HEK293 (cell line): ENCODE data around the gene STAT3.
A peak's percentile ranks its signal among the peaks of the same experiment; 100 is the strongest.

Experiments used
- KLF7 ChIP-seq: fragments of 450-650 bp; formaldehyde crosslinking; IDR thresholded peaks from 2 replicates; pipeline ENCODE4 v1.5.1; 2016; ENCODE audit warnings: missing biosample characterization, missing genetic modification characterization, borderline replicate concordance
- KLF8 ChIP-seq: fragments of 450-650 bp; formaldehyde crosslinking; IDR thresholded peaks from 2 replicates; pipeline ENCODE4 v1.5.1; 2016; ENCODE audit warnings: missing biosample characterization, missing genetic modification characterization
- MYNN ChIP-seq: fragments of 450-650 bp; formaldehyde crosslinking; IDR thresholded peaks from 2 replicates; pipeline ENCODE4 v1.5.1; 2016; ENCODE audit warnings: missing biosample characterization, missing genetic modification characterization, borderline replicate concordance
- MZF1 ChIP-seq: fragments of 450-650 bp; formaldehyde crosslinking; IDR thresholded peaks from 2 replicates; pipeline ENCODE4 v1.5.1; 2017; ENCODE audit warnings: missing biosample characterization, missing genetic modification characterization, borderline replicate concordance
- PRDM1 ChIP-seq: fragments of 450-650 bp; formaldehyde crosslinking; IDR thresholded peaks from 2 replicates; pipeline ENCODE4; 2016; ENCODE audit warnings: missing biosample characterization, missing genetic modification characterization
- SETDB1 ChIP-seq: IDR thresholded peaks from one replicate; pipeline ENCODE4 v1.6.1; 2017; ENCODE audit warnings: mild to moderate bottlenecking, low read length, moderate library complexity, mixed read lengths; ENCODE audit not compliant: insufficient read length
- TCF7L2 ChIP-seq: IDR thresholded peaks from 2 replicates; pipeline ENCODE4 v1.6.1; 2011; ENCODE audit warnings: low read depth, mild to moderate bottlenecking, inconsistent platforms, low read length, moderate library complexity, borderline replicate concordance
- ZBTB8A ChIP-seq: fragments of 450-650 bp; formaldehyde crosslinking; IDR thresholded peaks from 2 replicates; pipeline ENCODE4 v1.5.1; 2016; ENCODE audit warnings: missing biosample characterization, missing genetic modification characterization
- ZFHX2 ChIP-seq: fragments of 450-650 bp; formaldehyde crosslinking; conservative IDR thresholded peaks from 2 replicates; pipeline ENCODE4 v1.5.1; 2016; ENCODE audit warnings: missing biosample characterization, missing genetic modification characterization
- ZFP37 ChIP-seq: fragments of 450-650 bp; formaldehyde crosslinking; IDR thresholded peaks from 2 replicates; pipeline ENCODE4 v1.5.1; 2016; ENCODE audit warnings: missing biosample characterization, missing genetic modification characterization
- ZIC2 ChIP-seq: fragments of 450-650 bp; formaldehyde crosslinking; IDR thresholded peaks from 2 replicates; pipeline ENCODE4 v1.5.1; 2016; ENCODE audit warnings: missing biosample characterization, missing genetic modification characterization
- ZNF10 ChIP-seq: fragments of 450-650 bp; formaldehyde crosslinking; IDR thresholded peaks from 2 replicates; pipeline ENCODE4 v1.5.1; 2017; ENCODE audit warnings: missing biosample characterization, missing genetic modification characterization
- ZNF157 ChIP-seq: fragments of 450-650 bp; formaldehyde crosslinking; IDR thresholded peaks from 2 replicates; pipeline ENCODE4 v1.5.1; 2016; ENCODE audit warnings: missing biosample characterization, missing genetic modification characterization
- ZNF2 ChIP-seq: fragments of 450-650 bp; formaldehyde crosslinking; IDR thresholded peaks from 2 replicates; pipeline ENCODE4 v1.5.1; 2016; ENCODE audit warnings: missing biosample characterization, missing genetic modification characterization
- ZNF211 ChIP-seq: fragments of 450-650 bp; formaldehyde crosslinking; IDR thresholded peaks from 2 replicates; pipeline ENCODE4 v1.5.1; 2016; ENCODE audit warnings: low read depth, missing biosample characterization, missing genetic modification characterization
- ZNF221 ChIP-seq: fragments of 450-650 bp; formaldehyde crosslinking; IDR thresholded peaks from 2 replicates; pipeline ENCODE4 v1.5.1; 2017; ENCODE audit warnings: missing biosample characterization, missing genetic modification characterization, borderline replicate concordance
- ZNF37A ChIP-seq: fragments of 450-650 bp; IDR thresholded peaks from 2 replicates; pipeline ENCODE4 v1.5.1; 2018; ENCODE audit warnings: missing biosample characterization, missing genetic modification characterization
- ZNF473 ChIP-seq: fragments of 450-650 bp; formaldehyde crosslinking; IDR thresholded peaks from 2 replicates; pipeline ENCODE4 v1.5.1; 2017; ENCODE audit warnings: missing biosample characterization, missing genetic modification characterization
- ZNF501 ChIP-seq: fragments of 450-650 bp; formaldehyde crosslinking; IDR thresholded peaks from 2 replicates; pipeline ENCODE4 v1.5.1; 2016; ENCODE audit warnings: missing biosample characterization, missing genetic modification characterization
- ZNF510 ChIP-seq: fragments of 450-650 bp; formaldehyde crosslinking; IDR thresholded peaks from 2 replicates; pipeline ENCODE4 v1.5.1; 2018; ENCODE audit warnings: mild to moderate bottlenecking, missing genetic modification characterization, missing biosample characterization; ENCODE audit not compliant: insufficient replicate concordance
- ZNF530 ChIP-seq: fragments of 450-650 bp; formaldehyde crosslinking; IDR thresholded peaks from 2 replicates; pipeline ENCODE4 v1.5.1; 2016; ENCODE audit warnings: low read depth, missing biosample characterization, missing genetic modification characterization
- ZNF560 ChIP-seq: fragments of 450-650 bp; formaldehyde crosslinking; IDR thresholded peaks from 2 replicates; pipeline ENCODE4 v1.5.1; 2017; ENCODE audit warnings: missing biosample characterization, missing genetic modification characterization, borderline replicate concordance
- ZNF600 ChIP-seq: fragments of 450-650 bp; formaldehyde crosslinking; IDR thresholded peaks from 2 replicates; pipeline ENCODE4 v1.5.1; 2016; ENCODE audit warnings: missing biosample characterization, missing genetic modification characterization
- TF ChIP-seq, protein P1 (sequence below): fragments of 450-650 bp; formaldehyde crosslinking; IDR thresholded peaks from 2 replicates; pipeline ENCODE4 v1.5.1; 2016; ENCODE audit warnings: missing biosample characterization, missing genetic modification characterization
- TF ChIP-seq, protein P2 (sequence below): fragments of 450-650 bp; formaldehyde crosslinking; IDR thresholded peaks from 2 replicates; pipeline ENCODE4 v1.5.1; 2016; ENCODE audit warnings: missing biosample characterization, missing genetic modification characterization
- TF ChIP-seq, protein P3 (sequence below): fragments of 450-650 bp; formaldehyde crosslinking; IDR thresholded peaks from 2 replicates; pipeline ENCODE4 v1.5.1; 2016; ENCODE audit warnings: missing biosample characterization, missing genetic modification characterization
- TF ChIP-seq, protein P4 (sequence below): fragments of 450-650 bp; formaldehyde crosslinking; IDR thresholded peaks from 2 replicates; pipeline ENCODE4 v1.5.1; 2016; ENCODE audit warnings: missing biosample characterization, missing genetic modification characterization, borderline replicate concordance
- TF ChIP-seq, protein P5 (sequence below): fragments of 450-650 bp; formaldehyde crosslinking; IDR thresholded peaks from 2 replicates; pipeline ENCODE4 v1.5.1; 2016; ENCODE audit warnings: missing biosample characterization, missing genetic modification characterization

The STAT3 gene

DNA sequence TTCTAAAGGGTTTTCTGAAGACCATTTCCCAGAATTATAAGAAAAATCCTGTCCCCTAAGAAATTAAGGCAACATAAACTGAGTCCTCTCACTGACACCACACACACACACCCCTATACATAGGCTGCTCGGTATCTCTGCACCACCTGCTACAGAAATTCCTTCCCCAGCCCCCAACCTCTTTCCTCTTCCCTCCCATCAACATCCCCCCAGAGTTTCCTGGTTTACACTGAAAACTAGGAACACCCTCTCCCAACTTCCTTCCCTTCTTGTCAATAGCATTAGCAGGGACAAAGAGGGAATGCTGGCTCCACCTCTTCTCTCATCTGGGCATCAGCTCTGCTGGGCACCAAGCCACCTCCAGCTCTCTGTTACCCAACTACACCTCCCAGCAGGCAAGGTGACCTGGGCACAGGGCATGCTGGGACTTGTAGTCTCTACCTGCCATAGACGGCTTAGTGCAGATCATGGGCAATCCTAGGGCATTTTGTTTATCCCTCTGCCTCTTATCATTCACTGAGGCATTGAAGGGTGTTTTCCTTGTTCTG, 19.1 kb upstream of the STAT3 start (continued):
- TF ChIP-seq ZNF473 (tag by site-specific recombination): no peak
- no peak for TF ChIP-seq ZNF10 (tag by site-specific recombination)
- peak; percentile 63; the same call in 1 of the 2 replicates for TF ChIP-seq ZNF600 (tag by site-specific recombination)
- TF ChIP-seq, protein P1, sequence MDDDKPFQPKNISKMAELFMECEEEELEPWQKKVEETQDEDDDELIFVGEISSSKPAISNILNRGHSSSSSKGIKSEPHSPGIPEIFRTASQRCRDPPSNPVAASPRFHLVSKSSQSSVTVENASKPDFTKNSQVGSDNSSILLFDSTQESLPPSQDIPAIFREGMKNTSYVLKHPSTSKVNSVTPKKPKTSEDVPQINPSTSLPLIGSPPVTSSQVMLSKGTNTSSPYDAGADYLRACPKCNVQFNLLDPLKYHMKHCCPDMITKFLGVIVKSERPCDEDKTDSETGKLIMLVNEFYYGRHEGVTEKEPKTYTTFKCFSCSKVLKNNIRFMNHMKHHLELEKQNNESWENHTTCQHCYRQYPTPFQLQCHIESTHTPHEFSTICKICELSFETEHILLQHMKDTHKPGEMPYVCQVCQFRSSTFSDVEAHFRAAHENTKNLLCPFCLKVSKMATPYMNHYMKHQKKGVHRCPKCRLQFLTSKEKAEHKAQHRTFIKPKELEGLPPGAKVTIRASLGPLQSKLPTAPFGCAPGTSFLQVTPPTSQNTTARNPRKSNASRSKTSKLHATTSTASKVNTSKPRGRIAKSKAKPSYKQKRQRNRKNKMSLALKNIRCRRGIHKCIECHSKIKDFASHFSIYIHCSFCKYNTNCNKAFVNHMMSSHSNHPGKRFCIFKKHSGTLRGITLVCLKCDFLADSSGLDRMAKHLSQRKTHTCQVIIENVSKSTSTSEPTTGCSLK (tag by site-specific recombination): no peak
- TF ChIP-seq ZNF510: no peak
- TF ChIP-seq, protein P2, sequence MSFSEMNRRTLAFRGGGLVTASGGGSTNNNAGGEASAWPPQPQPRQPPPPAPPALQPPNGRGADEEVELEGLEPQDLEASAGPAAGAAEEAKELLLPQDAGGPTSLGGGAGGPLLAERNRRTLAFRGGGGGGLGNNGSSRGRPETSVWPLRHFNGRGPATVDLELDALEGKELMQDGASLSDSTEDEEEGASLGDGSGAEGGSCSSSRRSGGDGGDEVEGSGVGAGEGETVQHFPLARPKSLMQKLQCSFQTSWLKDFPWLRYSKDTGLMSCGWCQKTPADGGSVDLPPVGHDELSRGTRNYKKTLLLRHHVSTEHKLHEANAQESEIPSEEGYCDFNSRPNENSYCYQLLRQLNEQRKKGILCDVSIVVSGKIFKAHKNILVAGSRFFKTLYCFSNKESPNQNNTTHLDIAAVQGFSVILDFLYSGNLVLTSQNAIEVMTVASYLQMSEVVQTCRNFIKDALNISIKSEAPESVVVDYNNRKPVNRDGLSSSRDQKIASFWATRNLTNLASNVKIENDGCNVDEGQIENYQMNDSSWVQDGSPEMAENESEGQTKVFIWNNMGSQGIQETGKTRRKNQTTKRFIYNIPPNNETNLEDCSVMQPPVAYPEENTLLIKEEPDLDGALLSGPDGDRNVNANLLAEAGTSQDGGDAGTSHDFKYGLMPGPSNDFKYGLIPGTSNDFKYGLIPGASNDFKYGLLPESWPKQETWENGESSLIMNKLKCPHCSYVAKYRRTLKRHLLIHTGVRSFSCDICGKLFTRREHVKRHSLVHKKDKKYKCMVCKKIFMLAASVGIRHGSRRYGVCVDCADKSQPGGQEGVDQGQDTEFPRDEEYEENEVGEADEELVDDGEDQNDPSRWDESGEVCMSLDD (tag by site-specific recombination): no peak
- TF ChIP-seq KLF8: peak; percentile 23; the same call in 1 of the 2 replicates
- TF ChIP-seq ZFHX2 (tag by site-specific recombination): no peak
- TF ChIP-seq, protein P3, sequence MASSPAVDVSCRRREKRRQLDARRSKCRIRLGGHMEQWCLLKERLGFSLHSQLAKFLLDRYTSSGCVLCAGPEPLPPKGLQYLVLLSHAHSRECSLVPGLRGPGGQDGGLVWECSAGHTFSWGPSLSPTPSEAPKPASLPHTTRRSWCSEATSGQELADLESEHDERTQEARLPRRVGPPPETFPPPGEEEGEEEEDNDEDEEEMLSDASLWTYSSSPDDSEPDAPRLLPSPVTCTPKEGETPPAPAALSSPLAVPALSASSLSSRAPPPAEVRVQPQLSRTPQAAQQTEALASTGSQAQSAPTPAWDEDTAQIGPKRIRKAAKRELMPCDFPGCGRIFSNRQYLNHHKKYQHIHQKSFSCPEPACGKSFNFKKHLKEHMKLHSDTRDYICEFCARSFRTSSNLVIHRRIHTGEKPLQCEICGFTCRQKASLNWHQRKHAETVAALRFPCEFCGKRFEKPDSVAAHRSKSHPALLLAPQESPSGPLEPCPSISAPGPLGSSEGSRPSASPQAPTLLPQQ: 0 out of 2 replicates have a peak, but pooled peaks have one; percentile 36
- TF ChIP-seq ZBTB8A (tag by site-specific recombination): peak; percentile 50; the same call in 1 of the 2 replicates
- no peak for TF ChIP-seq ZNF530 (tag by site-specific recombination)
- TF ChIP-seq MYNN (tag by site-specific recombination): no peak
- TF ChIP-seq PRDM1 (tag by site-specific recombination): no peak
- no peak for TF ChIP-seq MZF1 (tag by site-specific recombination)
- TF ChIP-seq TCF7L2: no peak
- no peak for TF ChIP-seq ZFP37 (tag by site-specific recombination)
- no peak for TF ChIP-seq ZNF157 (tag by site-specific recombination)
- no peak for TF ChIP-seq SETDB1
- no peak for TF ChIP-seq ZNF501 (tag by site-specific recombination)
- TF ChIP-seq ZNF211 (tag by site-specific recombination): no peak
- TF ChIP-seq ZNF221 (tag by site-specific recombination): no peak
- TF ChIP-seq ZNF37A (tag by site-specific recombination): no peak
- TF ChIP-seq ZNF2 (tag by site-specific recombination): no peak
- TF ChIP-seq, protein P4, sequence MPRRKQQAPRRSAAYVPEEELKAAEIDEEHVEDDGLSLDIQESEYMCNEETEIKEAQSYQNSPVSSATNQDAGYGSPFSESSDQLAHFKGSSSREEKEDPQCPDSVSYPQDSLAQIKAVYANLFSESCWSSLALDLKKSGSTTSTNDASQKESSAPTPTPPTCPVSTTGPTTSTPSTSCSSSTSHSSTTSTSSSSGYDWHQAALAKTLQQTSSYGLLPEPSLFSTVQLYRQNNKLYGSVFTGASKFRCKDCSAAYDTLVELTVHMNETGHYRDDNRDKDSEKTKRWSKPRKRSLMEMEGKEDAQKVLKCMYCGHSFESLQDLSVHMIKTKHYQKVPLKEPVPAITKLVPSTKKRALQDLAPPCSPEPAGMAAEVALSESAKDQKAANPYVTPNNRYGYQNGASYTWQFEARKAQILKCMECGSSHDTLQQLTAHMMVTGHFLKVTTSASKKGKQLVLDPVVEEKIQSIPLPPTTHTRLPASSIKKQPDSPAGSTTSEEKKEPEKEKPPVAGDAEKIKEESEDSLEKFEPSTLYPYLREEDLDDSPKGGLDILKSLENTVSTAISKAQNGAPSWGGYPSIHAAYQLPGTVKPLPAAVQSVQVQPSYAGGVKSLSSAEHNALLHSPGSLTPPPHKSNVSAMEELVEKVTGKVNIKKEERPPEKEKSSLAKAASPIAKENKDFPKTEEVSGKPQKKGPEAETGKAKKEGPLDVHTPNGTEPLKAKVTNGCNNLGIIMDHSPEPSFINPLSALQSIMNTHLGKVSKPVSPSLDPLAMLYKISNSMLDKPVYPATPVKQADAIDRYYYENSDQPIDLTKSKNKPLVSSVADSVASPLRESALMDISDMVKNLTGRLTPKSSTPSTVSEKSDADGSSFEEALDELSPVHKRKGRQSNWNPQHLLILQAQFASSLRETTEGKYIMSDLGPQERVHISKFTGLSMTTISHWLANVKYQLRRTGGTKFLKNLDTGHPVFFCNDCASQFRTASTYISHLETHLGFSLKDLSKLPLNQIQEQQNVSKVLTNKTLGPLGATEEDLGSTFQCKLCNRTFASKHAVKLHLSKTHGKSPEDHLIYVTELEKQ: no peak
- peak; percentile 69 for TF ChIP-seq ZIC2 (tag by site-specific recombination)
- TF ChIP-seq, protein P5, sequence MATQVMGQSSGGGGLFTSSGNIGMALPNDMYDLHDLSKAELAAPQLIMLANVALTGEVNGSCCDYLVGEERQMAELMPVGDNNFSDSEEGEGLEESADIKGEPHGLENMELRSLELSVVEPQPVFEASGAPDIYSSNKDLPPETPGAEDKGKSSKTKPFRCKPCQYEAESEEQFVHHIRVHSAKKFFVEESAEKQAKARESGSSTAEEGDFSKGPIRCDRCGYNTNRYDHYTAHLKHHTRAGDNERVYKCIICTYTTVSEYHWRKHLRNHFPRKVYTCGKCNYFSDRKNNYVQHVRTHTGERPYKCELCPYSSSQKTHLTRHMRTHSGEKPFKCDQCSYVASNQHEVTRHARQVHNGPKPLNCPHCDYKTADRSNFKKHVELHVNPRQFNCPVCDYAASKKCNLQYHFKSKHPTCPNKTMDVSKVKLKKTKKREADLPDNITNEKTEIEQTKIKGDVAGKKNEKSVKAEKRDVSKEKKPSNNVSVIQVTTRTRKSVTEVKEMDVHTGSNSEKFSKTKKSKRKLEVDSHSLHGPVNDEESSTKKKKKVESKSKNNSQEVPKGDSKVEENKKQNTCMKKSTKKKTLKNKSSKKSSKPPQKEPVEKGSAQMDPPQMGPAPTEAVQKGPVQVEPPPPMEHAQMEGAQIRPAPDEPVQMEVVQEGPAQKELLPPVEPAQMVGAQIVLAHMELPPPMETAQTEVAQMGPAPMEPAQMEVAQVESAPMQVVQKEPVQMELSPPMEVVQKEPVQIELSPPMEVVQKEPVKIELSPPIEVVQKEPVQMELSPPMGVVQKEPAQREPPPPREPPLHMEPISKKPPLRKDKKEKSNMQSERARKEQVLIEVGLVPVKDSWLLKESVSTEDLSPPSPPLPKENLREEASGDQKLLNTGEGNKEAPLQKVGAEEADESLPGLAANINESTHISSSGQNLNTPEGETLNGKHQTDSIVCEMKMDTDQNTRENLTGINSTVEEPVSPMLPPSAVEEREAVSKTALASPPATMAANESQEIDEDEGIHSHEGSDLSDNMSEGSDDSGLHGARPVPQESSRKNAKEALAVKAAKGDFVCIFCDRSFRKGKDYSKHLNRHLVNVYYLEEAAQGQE (tag by site-specific recombination): no peak
- TF ChIP-seq KLF7 (tag by site-specific recombination): no peak
- TF ChIP-seq ZNF560 (tag by site-specific recombination): no peak
